Breast epithelium (tissue), 3 donors: ENCODE data around the gene RNU2-63P.
"Not testable (repeated sequence)": the region's sequence is repeated elsewhere in the genome, so short reads cannot be mapped to it uniquely, and the experiment has no call there.

Source experiments
- POLR2A ChIP-seq: fragments of 450-650 bp; IDR thresholded peaks from one replicate; pipeline ENCODE4 v1.6.1; 2016; ENCODE audit warnings: antibody characterized with exemption, mild to moderate bottlenecking, moderate library complexity
- POLR2AphosphoS5 ChIP-seq, 3 donors: sonication (generic); formaldehyde crosslinking; IDR thresholded peaks; one replicate each; pipeline ENCODE4 v1.6.1; 2017; ENCODE audit warnings: antibody characterized with exemption in 3 of 3
- TF ChIP-seq, protein P1 (sequence below), 3 donors: fragments of 450-650 bp; IDR thresholded peaks; one replicate each; pipeline ENCODE4 v1.5.1; 2016 to 2017; ENCODE audit warnings: antibody characterized with exemption in 3 of 3, mild to moderate bottlenecking in 3 of 3, moderate library complexity in 3 of 3

DNA sequence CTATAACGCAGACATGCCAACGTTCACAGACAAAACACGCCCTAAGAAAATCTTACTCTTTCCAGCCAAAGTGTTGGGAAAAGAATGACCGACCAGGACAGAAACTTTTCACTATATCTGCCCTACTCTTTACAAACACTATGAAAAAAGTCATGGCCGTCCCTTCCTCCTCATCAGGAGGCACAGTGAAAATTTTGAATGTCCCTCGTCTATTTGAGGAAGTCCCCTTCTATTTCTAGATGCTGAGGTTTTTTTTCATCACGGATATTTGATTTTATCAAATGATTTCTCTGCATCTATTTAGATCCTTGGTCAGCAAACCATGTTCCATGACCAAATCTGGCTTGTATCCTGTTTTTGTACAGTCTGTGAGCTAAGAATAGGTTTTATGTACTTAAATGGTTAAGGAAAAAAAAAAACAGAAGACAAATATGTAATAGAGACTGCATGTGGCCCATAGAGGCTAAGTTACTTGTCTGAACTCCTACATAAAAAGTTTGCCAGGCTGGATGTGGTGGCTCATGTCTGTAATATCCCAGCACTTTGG is 22.0 kb downstream of the RNU2-63P start:
- TF ChIP-seq, protein P1, sequence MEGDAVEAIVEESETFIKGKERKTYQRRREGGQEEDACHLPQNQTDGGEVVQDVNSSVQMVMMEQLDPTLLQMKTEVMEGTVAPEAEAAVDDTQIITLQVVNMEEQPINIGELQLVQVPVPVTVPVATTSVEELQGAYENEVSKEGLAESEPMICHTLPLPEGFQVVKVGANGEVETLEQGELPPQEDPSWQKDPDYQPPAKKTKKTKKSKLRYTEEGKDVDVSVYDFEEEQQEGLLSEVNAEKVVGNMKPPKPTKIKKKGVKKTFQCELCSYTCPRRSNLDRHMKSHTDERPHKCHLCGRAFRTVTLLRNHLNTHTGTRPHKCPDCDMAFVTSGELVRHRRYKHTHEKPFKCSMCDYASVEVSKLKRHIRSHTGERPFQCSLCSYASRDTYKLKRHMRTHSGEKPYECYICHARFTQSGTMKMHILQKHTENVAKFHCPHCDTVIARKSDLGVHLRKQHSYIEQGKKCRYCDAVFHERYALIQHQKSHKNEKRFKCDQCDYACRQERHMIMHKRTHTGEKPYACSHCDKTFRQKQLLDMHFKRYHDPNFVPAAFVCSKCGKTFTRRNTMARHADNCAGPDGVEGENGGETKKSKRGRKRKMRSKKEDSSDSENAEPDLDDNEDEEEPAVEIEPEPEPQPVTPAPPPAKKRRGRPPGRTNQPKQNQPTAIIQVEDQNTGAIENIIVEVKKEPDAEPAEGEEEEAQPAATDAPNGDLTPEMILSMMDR (IDR thresholded peaks at IDR 0.05) = not testable (repeated sequence)
- TF ChIP-seq POLR2A; POLR2AphosphoS5 (IDR thresholded peaks at IDR 0.05): not testable (repeated sequence)
